ENCODE measurements around the gene TYMP. TPM values are rescaled to one million over a fixed set of nuclear protein-coding genes. Genes with fewer than 3 reads are reported as not detected.
A peak's percentile ranks its signal among the peaks of the same experiment; 100 is the strongest.

Gene TYMP
- total RNA-seq, 4 donors from 2014 or later = 27.4 to 79.2 (median 35.9) TPM

- Histone ChIP-seq H3K9me3 (no peaks in the 10 kb centered on the region), H3K4me1 (peaks cover 30 to 49% (median 41%) of the 10 kb centered on the region in 4 donors), H3K4me3 (peak overlapping the region; percentile 36 to 60 (median 51)), H3K27ac (replicated peaks in 1 of 4) (no peak overlapping the region), H3K36me3 (peaks cover 0 to 57% (median 40%) of the 10 kb centered on the region in 4 donors), H3K27me3 (peaks cover 0 to 8% (median 0%) of the 10 kb centered on the region in 4 donors)
- intact Hi-C loops (cut with DNase I) = no loop called here
- TF ChIP-seq POLR2A (IDR thresholded peaks at IDR 0.05; ENCODE audit: low read depth) (no peak), POLR2AphosphoS5 (IDR thresholded peaks at IDR 0.05) (no peak), CTCF (IDR thresholded peaks at IDR 0.05) (no peak), EP300 (IDR thresholded peaks at IDR 0.05) (no peak)
- DNase-seq (ENCODE audit: extremely low spot score) = no peak
- WGBS = 87% methylated on average over 15 of the region's 18 CpGs
Measured at GRCh38 chr22:50576806-50577696, 47.2 kb upstream of the TYMP start.

DNA sequence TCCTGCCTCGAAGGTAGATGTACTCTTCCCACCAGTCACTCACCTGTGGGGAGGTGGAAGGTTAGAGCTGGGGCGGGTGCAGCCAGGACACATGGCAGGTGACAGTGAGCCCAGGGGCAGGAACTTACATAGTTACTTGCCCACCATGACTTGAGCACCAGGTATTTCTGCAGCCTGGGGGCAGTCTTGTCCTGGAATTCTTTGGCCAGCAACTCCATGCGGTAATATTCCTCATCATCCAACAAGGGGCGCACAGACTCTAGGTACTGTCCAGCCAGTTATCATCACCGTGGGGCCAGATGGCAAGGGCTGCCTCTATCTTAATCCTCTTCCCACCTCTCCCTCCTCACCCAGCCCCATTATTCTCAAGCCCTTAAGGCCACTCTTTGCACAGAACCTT is 46.3 kb upstream of the TYMP start:
- intact Hi-C loops (cut with DNase I) = no loop called here
- no peak overlapping the region for H3K4me3 ChIP-seq
- H3K36me3 ChIP-seq = peaks cover 7 to 63% (median 47%) of the 10 kb centered on the region in 4 donors
- DNase-seq (ENCODE audit: extremely low spot score) = no peak
- 53% methylated on average over 3 of the region's 5 CpGs for WGBS
- H3K9me3 ChIP-seq = no peaks in the 10 kb centered on the region
- TF ChIP-seq EP300 (IDR thresholded peaks at IDR 0.05) = no peak
- TF ChIP-seq POLR2A (IDR thresholded peaks at IDR 0.05; ENCODE audit: low read depth) = no peak
- peak in 1 of 3 experiments; percentile 9 for TF ChIP-seq CTCF (IDR thresholded peaks at IDR 0.05)
- TF ChIP-seq POLR2AphosphoS5 (IDR thresholded peaks at IDR 0.05) = no peak
- peaks cover 20 to 40% (median 31%) of the 10 kb centered on the region in 4 donors for H3K4me1 ChIP-seq
- no peak overlapping the region for H3K27ac ChIP-seq (replicated peaks in 1 of 4)
- peaks cover 0 to 8% (median 0%) of the 10 kb centered on the region in 4 donors for H3K27me3 ChIP-seq

DNA sequence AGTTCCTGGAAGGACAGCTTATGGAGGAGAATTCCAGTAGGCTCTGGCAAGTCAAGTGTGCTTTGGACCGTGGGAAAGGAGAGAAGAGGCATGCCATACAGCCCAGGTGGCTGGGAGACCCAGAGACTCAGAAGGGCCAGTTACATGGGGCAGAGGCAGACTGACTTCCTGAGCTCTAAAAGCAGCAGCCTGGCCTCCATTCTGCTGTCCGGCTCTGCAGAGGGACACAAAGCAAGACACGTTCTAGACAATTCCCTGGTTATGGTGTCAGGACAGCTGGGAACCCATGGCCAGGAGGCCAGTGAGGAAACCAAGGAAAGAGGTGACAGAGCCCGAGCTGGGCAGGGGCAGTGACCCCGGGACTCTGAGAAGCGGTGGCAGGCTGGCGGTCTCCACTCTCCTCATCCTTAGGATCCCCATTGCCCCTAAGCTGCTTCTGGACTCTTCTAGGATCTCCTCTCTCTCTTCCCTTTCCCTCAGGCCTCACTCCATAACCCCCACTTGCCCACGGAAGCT is 45.7 kb upstream of the TYMP start:
- H3K4me3 ChIP-seq = no peak overlapping the region
- no peak overlapping the region for H3K27ac ChIP-seq (replicated peaks in 1 of 4)
- H3K9me3 ChIP-seq = no peaks in the 10 kb centered on the region
- intact Hi-C loops (cut with DNase I) = no loop called here
- peaks cover 20 to 35% (median 27%) of the 10 kb centered on the region in 4 donors for H3K4me1 ChIP-seq
- TF ChIP-seq POLR2AphosphoS5 (IDR thresholded peaks at IDR 0.05) (no peak), CTCF (IDR thresholded peaks at IDR 0.05) (no peak), POLR2A (IDR thresholded peaks at IDR 0.05; ENCODE audit: low read depth) (no peak), EP300 (IDR thresholded peaks at IDR 0.05) (no peak)
- H3K27me3 ChIP-seq = peaks cover 0 to 8% (median 0%) of the 10 kb centered on the region in 4 donors
- 88% methylated on average over 4 of the region's 8 CpGs for WGBS
- DNase-seq (ENCODE audit: extremely low spot score) = no peak
- peaks cover 7 to 63% (median 47%) of the 10 kb centered on the region in 4 donors for H3K36me3 ChIP-seq

DNA sequence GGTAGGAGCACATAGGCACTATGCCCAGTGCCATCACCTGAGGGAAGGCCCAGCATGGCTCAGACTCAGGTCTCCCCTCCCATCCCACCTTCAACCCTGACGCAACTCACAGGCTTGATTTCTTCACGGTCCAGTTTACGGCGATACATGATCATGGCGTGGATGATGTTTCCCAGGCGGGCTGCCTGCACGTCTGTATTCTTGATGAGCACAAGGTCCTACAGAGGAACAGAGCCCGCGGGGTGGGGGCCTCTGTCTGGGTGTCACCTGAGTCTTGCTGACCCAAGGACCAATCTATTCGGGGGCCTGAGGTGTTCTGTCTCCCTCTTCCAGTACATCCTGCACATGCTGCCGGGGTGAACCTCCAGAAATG is 44.6 kb upstream of the TYMP start:
- DNase-seq (ENCODE audit: extremely low spot score) = no peak
- Histone ChIP-seq H3K27me3 (peaks cover 0 to 8% (median 0%) of the 10 kb centered on the region in 4 donors), H3K4me3 (no peak overlapping the region), H3K36me3 (peaks cover 7 to 69% (median 47%) of the 10 kb centered on the region in 4 donors), H3K4me1 (peaks cover 20 to 24% (median 24%) of the 10 kb centered on the region in 4 donors), H3K27ac (replicated peaks in 1 of 4) (no peak overlapping the region), H3K9me3 (no peaks in the 10 kb centered on the region)
- WGBS = 90% methylated on average over 10 of the region's 11 CpGs
- intact Hi-C loops (cut with DNase I) = no loop called here
- no peak for TF ChIP-seq POLR2AphosphoS5 (IDR thresholded peaks at IDR 0.05)
- no peak for TF ChIP-seq EP300 (IDR thresholded peaks at IDR 0.05)
